Effector CD8-positive, alpha-beta T cell (primary cell): ENCODE data around the gene BABAM2.
"Not testable (repeated sequence)": the region's sequence is repeated elsewhere in the genome, so short reads cannot be mapped to it uniquely, and the experiment has no call there.

Experiments
- DNase-seq: peaks from one replicate; lab custom pipeline; 2025; lab: John Stamatoyannopoulos, UW

BABAM2 gene

GRCh38 chr2:28330722-28331121 is 440.2 kb downstream of the BABAM2 start:
- not testable (repeated sequence) for DNase-seq

- not testable (repeated sequence) for DNase-seq
Measured at GRCh38 chr2:28331797-28332196, 441.3 kb downstream of the BABAM2 start.

GRCh38 chr2:28332696-28333095 is 442.2 kb downstream of the BABAM2 start:
- no peak for DNase-seq

- DNase-seq, result no peak
Measured at GRCh38 chr2:28333606-28334526, 443.3 kb downstream of the BABAM2 start.

GRCh38 chr2:28334527-28334894 is 444.0 kb downstream of the BABAM2 start:
- no peak for DNase-seq

GRCh38 chr2:28335265-28335664 is 444.7 kb downstream of the BABAM2 start:
- not testable (repeated sequence) for DNase-seq

GRCh38 chr2:28335666-28336065 is 445.1 kb downstream of the BABAM2 start:
- no peak for DNase-seq

- DNase-seq, result no peak
Measured at GRCh38 chr2:28336264-28336980, 445.9 kb downstream of the BABAM2 start.

- DNase-seq, result no peak
Measured at GRCh38 chr2:28336982-28337627, 446.6 kb downstream of the BABAM2 start.

GRCh38 chr2:28338046-28338817 is 447.7 kb downstream of the BABAM2 start:
- DNase-seq, result no peak

- no peak for DNase-seq
Measured at GRCh38 chr2:28338831-28339321, 448.3 kb downstream of the BABAM2 start.

- no peak for DNase-seq
Measured at GRCh38 chr2:28339516-28340175, 449.1 kb downstream of the BABAM2 start.

GRCh38 chr2:28340312-28341202 is 450.0 kb downstream of the BABAM2 start:
- DNase-seq, result no peak

GRCh38 chr2:28341208-28341891 is 450.8 kb downstream of the BABAM2 start:
- DNase-seq, result no peak

GRCh38 chr2:28342081-28342967 is 451.8 kb downstream of the BABAM2 start:
- no peak for DNase-seq

- no peak for DNase-seq
Measured at GRCh38 chr2:28343184-28343942, 452.8 kb downstream of the BABAM2 start.

- no peak for DNase-seq
Measured at GRCh38 chr2:28343971-28344715, 453.6 kb downstream of the BABAM2 start.
